ENCODE data around the gene SEPHS2.

GRCh38 chr16:30470170-30470512 lies 24.5 kb upstream of the SEPHS2 start:
- TF ChIP-seq, protein P1, sequence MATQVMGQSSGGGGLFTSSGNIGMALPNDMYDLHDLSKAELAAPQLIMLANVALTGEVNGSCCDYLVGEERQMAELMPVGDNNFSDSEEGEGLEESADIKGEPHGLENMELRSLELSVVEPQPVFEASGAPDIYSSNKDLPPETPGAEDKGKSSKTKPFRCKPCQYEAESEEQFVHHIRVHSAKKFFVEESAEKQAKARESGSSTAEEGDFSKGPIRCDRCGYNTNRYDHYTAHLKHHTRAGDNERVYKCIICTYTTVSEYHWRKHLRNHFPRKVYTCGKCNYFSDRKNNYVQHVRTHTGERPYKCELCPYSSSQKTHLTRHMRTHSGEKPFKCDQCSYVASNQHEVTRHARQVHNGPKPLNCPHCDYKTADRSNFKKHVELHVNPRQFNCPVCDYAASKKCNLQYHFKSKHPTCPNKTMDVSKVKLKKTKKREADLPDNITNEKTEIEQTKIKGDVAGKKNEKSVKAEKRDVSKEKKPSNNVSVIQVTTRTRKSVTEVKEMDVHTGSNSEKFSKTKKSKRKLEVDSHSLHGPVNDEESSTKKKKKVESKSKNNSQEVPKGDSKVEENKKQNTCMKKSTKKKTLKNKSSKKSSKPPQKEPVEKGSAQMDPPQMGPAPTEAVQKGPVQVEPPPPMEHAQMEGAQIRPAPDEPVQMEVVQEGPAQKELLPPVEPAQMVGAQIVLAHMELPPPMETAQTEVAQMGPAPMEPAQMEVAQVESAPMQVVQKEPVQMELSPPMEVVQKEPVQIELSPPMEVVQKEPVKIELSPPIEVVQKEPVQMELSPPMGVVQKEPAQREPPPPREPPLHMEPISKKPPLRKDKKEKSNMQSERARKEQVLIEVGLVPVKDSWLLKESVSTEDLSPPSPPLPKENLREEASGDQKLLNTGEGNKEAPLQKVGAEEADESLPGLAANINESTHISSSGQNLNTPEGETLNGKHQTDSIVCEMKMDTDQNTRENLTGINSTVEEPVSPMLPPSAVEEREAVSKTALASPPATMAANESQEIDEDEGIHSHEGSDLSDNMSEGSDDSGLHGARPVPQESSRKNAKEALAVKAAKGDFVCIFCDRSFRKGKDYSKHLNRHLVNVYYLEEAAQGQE (IDR thresholded peaks at IDR 0.05; ENCODE audit: low read depth), result no peak
- TF ChIP-seq YY1 (IDR thresholded peaks at IDR 0.05; ENCODE audit: low read depth), result no peak
